SK-N-SH (cell line): ENCODE data around the gene LRRC25.

Experiments
- CHD2 ChIP-seq: fragments of 150-350 bp; IDR thresholded peaks from 2 replicates; pipeline ENCODE4 v1.6.1; 2018; ENCODE audit warnings: low read length; ENCODE audit not compliant: partially characterized antibody
- CTCF ChIP-seq: fragments of 200-600 bp; sonication (generic); IDR thresholded peaks from 2 replicates; pipeline ENCODE4 v1.6.1; 2017; ENCODE audit warnings: antibody characterized with exemption, mild to moderate bottlenecking, moderate library complexity
- EP300 ChIP-seq, 2 experiments: IDR thresholded peaks; 2 replicates each; pipeline versions ENCODE4 v1.4.0 to v1.6.1; 2012; ENCODE audit warnings: borderline replicate concordance in 1 of 2, low read depth in 1 of 2, low read length in 1 of 2
- TAF1 ChIP-seq: IDR thresholded peaks from 2 replicates; pipeline ENCODE4 v1.6.1; 2012; ENCODE audit warnings: low read depth, mild to moderate bottlenecking, low read length, moderate library complexity, borderline replicate concordance
- YY1 ChIP-seq: IDR thresholded peaks from 2 replicates; pipeline ENCODE4 v1.4.0; 2012; ENCODE audit warnings: low read depth, mild to moderate bottlenecking

- no peak for TF ChIP-seq TAF1
- TF ChIP-seq CTCF = peak; percentile 55
- no peak for TF ChIP-seq CHD2
- TF ChIP-seq YY1 = no peak
- no peak for TF ChIP-seq EP300 (IDR thresholded peaks at IDR 0.05; ENCODE audit: borderline replicate concordance in 1 of 2, low read depth in 1 of 2, low read length in 1 of 2)
Measured at GRCh38 chr19:18408053-18408476, 10.6 kb upstream of the LRRC25 start.
